H1 (cell line): ENCODE data around the gene BAIAP2. TPM values are rescaled to one million over a fixed set of nuclear protein-coding genes. Genes with fewer than 3 reads are reported as not detected.

ENCODE experiments used
- CTCF ChIA-PET: fragments of 300-600 bp; sonication (Branson Sonifier 250); formaldehyde crosslinking; loops from one replicate; lab custom pipeline; 2021; ENCODE audit not compliant: partially characterized antibody; lab: Charles Lee
- POLR2A ChIA-PET: fragments of 300-600 bp; sonication (Branson Sonifier 250); formaldehyde crosslinking; loops from one replicate; lab custom pipeline; 2021; ENCODE audit warnings: inconsistent platforms; ENCODE audit not compliant: partially characterized antibody; lab: Charles Lee
- DNase-seq, 2 experiments: peaks; one replicate each; pipeline versions ENCODE4 v3.0.0 to v3.0.0-alpha.2; 2010 to 2022; ENCODE audit warnings: low spot score in 2 of 2, low read depth in 1 of 2, mixed read lengths in 1 of 2
- FAIRE-seq: peaks from 2 replicates; lab custom pipeline; 2011; peaks lifted over from hg19 to GRCh38; lab: Jason Lieb, UNC
- H2AFZ ChIP-seq: 2 replicates; pipeline ENCODE4 v1.8.1; 2012; ENCODE audit warnings: low read length, inconsistent platforms
- H2AK5ac ChIP-seq: 2 replicates; pipeline ENCODE4 v1.6.1; 2013; ENCODE audit warnings: low read depth, low read length
- H2BK120ac ChIP-seq: replicated peaks from 2 replicates; pipeline ENCODE3; 2013; ENCODE audit warnings: low read depth, low read length, inconsistent platforms
- H2BK12ac ChIP-seq: 2 replicates; pipeline ENCODE4 v1.6.1; 2013; ENCODE audit warnings: low read depth, low read length
- H2BK15ac ChIP-seq: 2 replicates; pipeline ENCODE4 v1.6.1; 2013; ENCODE audit warnings: low read length
- H2BK20ac ChIP-seq: 2 replicates; pipeline ENCODE4 v1.6.1; 2013; ENCODE audit warnings: low read length
- H2BK5ac ChIP-seq: 2 replicates; pipeline ENCODE4 v1.6.1; 2013; ENCODE audit warnings: low read depth, low read length
- H3K14ac ChIP-seq: 2 replicates; pipeline ENCODE4 v1.6.1; 2013; ENCODE audit warnings: inconsistent platforms; ENCODE audit not compliant: insufficient read length
- H3K18ac ChIP-seq: 2 replicates; pipeline ENCODE4 v1.6.1; 2013; ENCODE audit warnings: low read length; ENCODE audit errors: extremely low read depth
- H3K23ac ChIP-seq: 2 replicates; pipeline ENCODE4 v1.6.1; 2013; ENCODE audit warnings: inconsistent platforms; ENCODE audit not compliant: insufficient read length
- H3K23me2 ChIP-seq: 2 replicates; pipeline ENCODE4 v1.6.1; 2013; ENCODE audit warnings: low read depth, low read length
- H3K27ac ChIP-seq: 2 replicates; pipeline ENCODE4 v1.6.1; 2011; ENCODE audit warnings: low read depth, low read length, inconsistent platforms
- H3K27me3 ChIP-seq, 4 experiments: replicated peaks in 1 of 4; 1 replicate in 1 of 4; 2 replicates in 3 of 4; pipeline versions ENCODE4 v1.6.1 to v1.8.1; 2011 to 2013; ENCODE audit warnings: low read length in 3 of 4, mild to moderate bottlenecking in 3 of 4, inconsistent platforms in 2 of 4, mixed read lengths in 2 of 4, moderate library complexity in 1 of 4; ENCODE audit not compliant: control insufficient read depth in 3 of 4, insufficient read depth in 3 of 4; ENCODE audit errors: extremely low read depth in 1 of 4
- H3K36me3 ChIP-seq, 4 experiments: 2 replicates each; pipeline versions ENCODE4 v1.6.1 to v1.8.1; 2011 to 2013; ENCODE audit warnings: mild to moderate bottlenecking in 4 of 4, low read length in 3 of 4, moderate library complexity in 2 of 4, control low read depth in 1 of 4, inconsistent platforms in 1 of 4; ENCODE audit not compliant: insufficient read depth in 4 of 4, control insufficient read depth in 2 of 4
- H3K4ac ChIP-seq: replicated peaks from 2 replicates; pipeline ENCODE3; 2013; ENCODE audit warnings: low read length, low read depth, mixed read lengths, inconsistent platforms; ENCODE audit not compliant: insufficient read length
- H3K4me1 ChIP-seq, 4 experiments: replicated peaks in 1 of 4; 1 replicate in 1 of 4; 2 replicates in 3 of 4; pipeline versions ENCODE4 v1.6.1 to v1.8.1; 2011 to 2013; ENCODE audit warnings: low read length in 3 of 4, inconsistent platforms in 2 of 4, mixed read lengths in 1 of 4; ENCODE audit not compliant: insufficient read depth in 4 of 4, control insufficient read depth in 3 of 4
- H3K4me2 ChIP-seq, 2 experiments: 2 replicates each; pipeline versions ENCODE4 v1.6.1 to v1.8.1; 2011 to 2013; ENCODE audit warnings: low read depth in 2 of 2, low read length in 2 of 2, control low read depth in 1 of 2, inconsistent platforms in 1 of 2, mild to moderate bottlenecking in 1 of 2; ENCODE audit not compliant: insufficient read depth in 1 of 2
- H3K4me3 ChIP-seq, 4 experiments: fragments of 200-600, 300-600 bp in 1 of 4; sonication (generic), shearing (Covaris generic), sonication (Bioruptor Twin) in 1 of 4; 2 replicates each; pipeline versions ENCODE4 v1.5.1 to v1.8.1; 2011 to 2016; ENCODE audit warnings: low read length in 4 of 4, low read depth in 3 of 4, control low read depth in 2 of 4, inconsistent platforms in 2 of 4, mild to moderate bottlenecking in 2 of 4, mixed read lengths in 1 of 4, moderate library complexity in 1 of 4; ENCODE audit not compliant: insufficient read depth in 2 of 4; ENCODE audit errors: extremely low read depth in 1 of 4
- H3K56ac ChIP-seq: replicated peaks from 2 replicates; pipeline ENCODE3; 2013; ENCODE audit warnings: low read depth, mild to moderate bottlenecking, mixed read lengths, low read length, inconsistent platforms; ENCODE audit not compliant: insufficient read length
- H3K79me1 ChIP-seq: 2 replicates; pipeline ENCODE4 v1.6.1; 2013; ENCODE audit warnings: low read depth, low read length, control low read depth
- H3K79me2 ChIP-seq, 2 experiments: 2 replicates each; pipeline versions ENCODE4 v1.6.1 to v1.8.1; 2012 to 2013; ENCODE audit warnings: low read length in 2 of 2, mild to moderate bottlenecking in 2 of 2, inconsistent platforms in 1 of 2; ENCODE audit not compliant: insufficient read depth in 2 of 2, control insufficient read depth in 1 of 2
- H3K9ac ChIP-seq, 4 experiments: replicated peaks in 1 of 4; 1 replicate in 1 of 4; 2 replicates in 3 of 4; pipeline versions ENCODE4 v1.6.1 to v1.8.1; 2011 to 2013; ENCODE audit warnings: low read depth in 3 of 4, low read length in 3 of 4, control low read depth in 2 of 4, mild to moderate bottlenecking in 2 of 4, moderate library complexity in 2 of 4, inconsistent platforms in 1 of 4; ENCODE audit errors: extremely low read depth in 1 of 4
- H3K9me3 ChIP-seq, 2 experiments: 2 replicates each; pipeline versions ENCODE4 v1.6.1 to v1.8.1; 2012 to 2013; ENCODE audit warnings: mild to moderate bottlenecking in 2 of 2, moderate library complexity in 2 of 2, control low read depth in 1 of 2, inconsistent platforms in 1 of 2, low read depth in 1 of 2, low read length in 1 of 2, mixed read lengths in 1 of 2; ENCODE audit not compliant: insufficient read depth in 2 of 2
- H4K20me1 ChIP-seq, 2 experiments: replicated peaks in 1 of 2; 2 replicates each; pipeline versions ENCODE3 to v1.8.1; 2011 to 2013; ENCODE audit warnings: inconsistent platforms in 2 of 2, low read length in 2 of 2, mild to moderate bottlenecking in 1 of 2; ENCODE audit not compliant: insufficient read depth in 2 of 2, control insufficient read depth in 1 of 2
- H4K5ac ChIP-seq: 2 replicates; pipeline ENCODE4 v1.6.1; 2013; ENCODE audit warnings: low read length, low read depth, mixed read lengths, inconsistent platforms; ENCODE audit not compliant: insufficient read length
- H4K8ac ChIP-seq: 2 replicates; pipeline ENCODE4 v1.8.0; 2013; ENCODE audit warnings: mild to moderate bottlenecking, moderate library complexity, low read length, inconsistent platforms; ENCODE audit not compliant: insufficient read depth; ENCODE audit errors: extremely low read depth
- H4K91ac ChIP-seq: replicated peaks from 2 replicates; pipeline ENCODE3; 2013; ENCODE audit warnings: low read length, mixed read lengths, inconsistent platforms; ENCODE audit not compliant: insufficient read length
- ASH2L ChIP-seq: fragments of 200-600, 300-600 bp; sonication (generic); IDR thresholded peaks from one replicate; pipeline ENCODE4 v1.7.1; 2017; ENCODE audit warnings: low read length
- CEBPB ChIP-seq: IDR thresholded peaks from 2 replicates; pipeline ENCODE4 v1.6.1; 2012; ENCODE audit warnings: low read depth, low read length
- FOSL1 ChIP-seq: IDR thresholded peaks from 2 replicates; pipeline ENCODE4 v1.6.1; 2011; ENCODE audit warnings: mild to moderate bottlenecking, low read depth, low read length, moderate library complexity; ENCODE audit not compliant: insufficient read depth
- NANOG ChIP-seq: IDR thresholded peaks from 2 replicates; pipeline ENCODE4 v1.6.1; 2011; ENCODE audit warnings: low read length, low read depth, mild to moderate bottlenecking, inconsistent platforms; ENCODE audit not compliant: insufficient read depth, poor library complexity, severe bottlenecking
- WGBS, 2 experiments: shearing (Covaris generic) in 1 of 2; methylation state at CpG; one replicate each; pipeline versions ENCODE4 v1.1.6 to v1.1.7; 2013 to 2015; ENCODE audit warnings: low lambda C conversion rate in 2 of 2, mixed read lengths in 2 of 2, inconsistent platforms in 1 of 2, low coverage in 1 of 2, missing lambda C conversion rate in 1 of 2; ENCODE audit not compliant: insufficient replicate concordance in 2 of 2, insufficient coverage in 1 of 2, insufficient read length in 1 of 2; ENCODE audit errors: extremely low coverage in 1 of 2, missing lambda C conversion rate in 1 of 2; 5-methylcytosine and 5-hydroxymethylcytosine counted together
- polyA plus RNA-seq, 7 experiments: library from polyadenylated mRNA; depleted of rRNA in 3 of 7; stranded (reverse) in 5 of 7; unstranded in 2 of 7; fragments of >200 nt in 5 of 7; fragments of 200-250 nt in 2 of 7; gene quantifications; 1 replicate in 5 of 7; 2 replicates in 1 of 7; 4 replicates in 1 of 7; pipeline versions ENCODE4 v1.2.1 to v1.2.3, GENCODE V29; 2011 to 2013; ENCODE audit warnings: missing spikeins in 2 of 7, mixed read lengths in 2 of 7
- total RNA-seq: library from RNA; stranded (reverse); fragmentation: NEBNext Ultra II Directional; extraction: Animal tissue kit (Norgen Biotek cat#: 25700); gene quantifications from 2 replicates; pipeline ENCODE4 v1.2.1, GENCODE V29; 2021

Gene BAIAP2
- total and polyA plus RNA-seq, 2 of the 8 experiments (the other 6 are each of a cell fraction or from before 2014, with no cell fraction given), result 10.0 to 22.8 TPM

DNA sequence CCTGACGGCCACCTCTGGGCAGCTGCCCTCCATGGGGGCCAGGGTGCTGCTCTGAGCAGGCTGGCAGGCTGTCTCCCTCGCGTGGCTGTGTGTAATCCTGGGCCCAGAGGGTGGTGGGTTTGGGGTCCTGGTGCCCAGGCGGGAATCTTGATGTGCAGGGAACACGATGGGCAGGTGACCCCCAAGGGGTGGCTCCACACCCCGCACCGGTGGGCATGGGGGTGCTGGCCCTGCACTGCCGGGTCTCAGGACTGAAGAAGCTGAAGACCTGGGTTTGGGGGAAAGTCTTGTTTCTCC lies 34.7 kb upstream of the BAIAP2 start:
- no peak overlapping the region for H3K56ac ChIP-seq
- no peak overlapping the region for H3K4me3 ChIP-seq
- no peak overlapping the region for H4K8ac ChIP-seq
- ChIA-PET CTCF (interaction anchor here (0.9 to 1.1 kb wide), 2 partner anchors 12 to 23 kb away, joined by 3 read pairs; no protein-coding TSS in a partner anchor), POLR2A (interaction anchor here (1.6 kb wide), 1 partner anchor 23 kb away, joined by 3 read pairs; no protein-coding TSS in a partner anchor)
- no peak overlapping the region for H2BK15ac ChIP-seq
- peaks cover 3 to 14% of the 10 kb centered on the region in 2 experiments for H4K20me1 ChIP-seq
- DNase-seq (no peak), FAIRE-seq (no peak)
- 95% methylated on average over 8 of the region's 8 CpGs; no CpG with 5 or more reads in 1 of the 2 experiments for WGBS, 2 experiments
- H2BK20ac ChIP-seq, result no peak overlapping the region
- H2AK5ac ChIP-seq, result no peak overlapping the region
- H3K79me1 ChIP-seq, result no peaks in the 10 kb centered on the region
- peaks cover 0 to 7% (median 1%) of the 10 kb centered on the region in 4 experiments; a peak in 3 of 7 replicates for H3K4me1 ChIP-seq
- H3K4me2 ChIP-seq, result no peak overlapping the region
- TF ChIP-seq FOSL1 (no peak), ASH2L (no peak), NANOG (no peak), CEBPB (no peak)
- H3K23me2 ChIP-seq, result peaks cover 5% of the 10 kb centered on the region; the same call in 1 of the 2 replicates
- no peaks in the 10 kb centered on the region for H3K79me2 ChIP-seq
- no peak overlapping the region for H3K4ac ChIP-seq
- H2BK120ac ChIP-seq, result no peak overlapping the region
- H2BK12ac ChIP-seq, result no peak overlapping the region
- no peak overlapping the region for H3K27ac ChIP-seq
- H3K36me3 ChIP-seq, result peaks cover 0 to 8% (median 1%) of the 10 kb centered on the region in 4 experiments; a peak in 3 of 8 replicates
- H3K23ac ChIP-seq, result no peak overlapping the region
- H2BK5ac ChIP-seq, result no peak overlapping the region
- H4K5ac ChIP-seq, result no peak overlapping the region
- H3K27me3 ChIP-seq, result peaks cover 7 to 19% (median 19%) of the 10 kb centered on the region in 4 experiments; a peak in 6 of 7 replicates
- no peak overlapping the region for H4K91ac ChIP-seq
- no peaks in the 10 kb centered on the region for H3K9me3 ChIP-seq
- no peak overlapping the region for H3K18ac ChIP-seq
- no peak overlapping the region for H3K14ac ChIP-seq
- no peak overlapping the region for H2AFZ ChIP-seq
- H3K9ac ChIP-seq, result no peak overlapping the region
